Hematopoietic multipotent progenitor cell treated with erythropoietin and hydrocortisone succinate and interleukin-3 and kit ligand, for 4 days (in vitro differentiated cells): ENCODE results near the gene TEX54.
"Not testable (repeated sequence)": the region's sequence is repeated elsewhere in the genome, so short reads cannot be mapped to it uniquely, and the experiment has no call there.

Experiments used
- DNase-seq: peaks from one replicate; pipeline ENCODE4 v3.0.0-alpha.2; 2015

TEX54 gene

DNA sequence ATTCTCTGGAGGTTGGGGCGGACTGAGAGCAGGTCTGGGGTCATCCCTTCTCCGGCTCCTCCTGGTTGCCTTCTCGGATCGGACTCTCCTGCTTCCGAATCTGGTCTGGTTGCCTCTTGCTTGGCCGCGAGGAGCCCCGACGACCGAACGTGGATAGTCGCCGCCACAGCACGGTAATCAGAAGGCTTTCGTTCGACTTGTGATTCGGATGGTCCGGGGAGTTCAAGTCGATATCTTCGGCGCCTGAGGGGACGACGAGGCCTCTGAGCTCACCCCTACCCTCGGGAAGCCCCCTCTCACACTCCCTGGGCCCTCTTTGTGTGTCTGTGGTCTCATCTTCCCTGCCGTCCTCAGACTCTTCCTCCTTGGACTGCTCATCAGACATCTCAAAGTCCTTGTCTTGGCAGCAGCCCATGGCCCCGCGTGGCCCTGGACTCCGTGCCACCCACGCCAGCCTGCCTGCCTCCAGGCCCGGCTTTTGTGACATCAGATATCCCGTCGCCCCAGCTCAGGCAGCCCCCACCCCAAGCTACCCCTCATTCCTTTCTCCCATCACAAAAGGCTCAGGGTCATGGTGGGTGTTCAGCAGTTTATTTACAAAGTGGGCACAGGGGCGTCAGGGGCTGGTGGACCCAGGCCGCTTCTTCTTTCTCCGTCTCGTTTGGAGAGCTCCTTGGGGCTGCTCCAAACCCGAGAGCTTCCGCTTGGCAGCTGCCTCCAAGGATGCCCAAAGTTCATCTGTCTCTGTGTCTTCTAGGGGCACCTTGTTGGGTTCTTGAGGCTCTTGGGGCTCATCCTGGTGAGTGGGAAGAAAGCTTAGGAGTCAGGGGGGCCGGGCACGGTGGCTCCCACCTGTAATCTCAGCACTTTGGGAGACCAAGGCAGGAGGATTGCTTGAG lies at the start of gene TEX54:
Gene TEX54 (minus strand): TSS at position 506 of the 899 bp plus-strand sequence.
- no peak for DNase-seq

DNA sequence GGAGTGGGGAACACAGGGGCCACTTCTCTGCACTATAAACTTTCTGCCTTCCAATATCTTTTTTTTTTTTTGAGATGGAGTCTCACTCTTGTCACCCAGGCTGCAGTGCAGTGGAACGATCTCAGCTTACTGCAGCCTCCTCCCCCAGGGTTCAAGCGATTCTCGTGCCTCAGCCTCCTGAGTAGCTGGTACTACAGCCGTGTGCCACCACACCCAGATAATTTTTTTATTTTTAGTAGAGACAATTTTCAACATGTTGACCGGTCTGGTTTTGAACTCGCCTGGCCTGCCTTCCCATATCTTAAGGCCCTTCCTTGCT lies 49.7 kb upstream of the TEX54 start:
- DNase-seq, result peak; percentile 50

DNA sequence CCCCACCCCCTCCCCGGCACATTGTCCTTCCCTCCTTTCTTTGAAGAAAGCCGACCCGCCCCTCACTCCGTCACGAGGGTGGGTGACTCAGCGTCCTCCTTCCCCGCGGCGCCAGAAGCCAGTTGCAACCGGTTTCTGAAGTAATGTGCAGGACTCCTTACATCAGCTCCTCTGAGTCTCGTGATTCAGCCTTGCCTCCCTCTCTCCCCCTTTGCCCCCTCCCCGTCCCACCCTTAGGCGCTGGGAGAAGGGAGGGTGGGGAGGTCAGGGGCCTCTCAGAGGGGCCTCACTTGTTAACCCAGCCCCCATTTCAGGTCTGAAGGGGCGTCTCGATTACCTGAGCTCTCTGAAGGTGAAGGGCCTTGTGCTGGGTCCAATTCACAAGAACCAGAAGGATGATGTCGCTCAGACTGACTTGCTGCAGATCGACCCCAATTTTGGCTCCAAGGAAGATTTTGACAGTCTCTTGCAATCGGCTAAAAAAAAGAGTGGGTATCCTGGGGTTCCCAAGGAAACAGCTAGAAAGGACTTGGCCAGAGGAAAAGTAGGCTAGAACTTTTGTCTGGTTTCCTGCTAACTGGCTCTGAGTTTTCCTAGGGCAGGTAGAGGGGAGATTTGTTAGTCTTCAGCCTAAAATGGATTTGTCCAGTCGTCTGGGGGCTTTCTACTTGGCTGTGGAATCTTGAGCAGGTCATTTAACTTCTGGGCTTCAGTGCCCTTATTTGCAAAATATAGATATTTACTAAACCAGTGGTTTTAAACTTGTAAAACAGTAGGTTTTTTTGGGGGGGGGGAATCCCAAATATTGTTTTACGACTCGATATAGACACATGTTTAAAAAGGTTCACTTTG lies 49.2 kb upstream of the TEX54 start:
- peak; percentile 99 for DNase-seq

DNA sequence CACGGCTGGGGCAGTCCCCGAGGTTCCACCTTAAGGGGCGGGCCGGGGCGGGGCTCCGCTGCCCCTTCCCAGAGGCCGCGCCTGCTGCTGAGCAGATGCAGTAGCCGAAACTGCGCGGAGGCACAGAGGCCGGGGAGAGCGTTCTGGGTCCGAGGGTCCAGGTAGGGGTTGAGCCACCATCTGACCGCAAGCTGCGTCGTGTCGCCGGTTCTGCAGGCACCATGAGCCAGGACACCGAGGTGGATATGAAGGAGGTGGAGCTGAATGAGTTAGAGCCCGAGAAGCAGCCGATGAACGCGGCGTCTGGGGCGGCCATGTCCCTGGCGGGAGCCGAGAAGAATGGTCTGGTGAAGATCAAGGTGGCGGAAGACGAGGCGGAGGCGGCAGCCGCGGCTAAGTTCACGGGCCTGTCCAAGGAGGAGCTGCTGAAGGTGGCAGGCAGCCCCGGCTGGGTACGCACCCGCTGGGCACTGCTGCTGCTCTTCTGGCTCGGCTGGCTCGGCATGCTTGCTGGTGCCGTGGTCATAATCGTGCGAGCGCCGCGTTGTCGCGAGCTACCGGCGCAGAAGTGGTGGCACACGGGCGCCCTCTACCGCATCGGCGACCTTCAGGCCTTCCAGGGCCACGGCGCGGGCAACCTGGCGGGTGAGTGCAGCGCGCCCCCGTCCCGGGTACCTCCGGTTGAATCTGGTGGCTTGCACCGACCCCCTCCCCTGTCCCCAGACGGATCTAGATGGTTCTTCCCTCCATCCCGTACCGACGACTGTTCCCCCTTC lies 48.4 kb upstream of the TEX54 start, which contains the start of gene SLC3A2:
Gene SLC3A2 (plus strand): TSS at position 94 of the 776 bp plus-strand sequence. CDS start 128 bp downstream, at position 222.
- peak; percentile 97 for DNase-seq

DNA sequence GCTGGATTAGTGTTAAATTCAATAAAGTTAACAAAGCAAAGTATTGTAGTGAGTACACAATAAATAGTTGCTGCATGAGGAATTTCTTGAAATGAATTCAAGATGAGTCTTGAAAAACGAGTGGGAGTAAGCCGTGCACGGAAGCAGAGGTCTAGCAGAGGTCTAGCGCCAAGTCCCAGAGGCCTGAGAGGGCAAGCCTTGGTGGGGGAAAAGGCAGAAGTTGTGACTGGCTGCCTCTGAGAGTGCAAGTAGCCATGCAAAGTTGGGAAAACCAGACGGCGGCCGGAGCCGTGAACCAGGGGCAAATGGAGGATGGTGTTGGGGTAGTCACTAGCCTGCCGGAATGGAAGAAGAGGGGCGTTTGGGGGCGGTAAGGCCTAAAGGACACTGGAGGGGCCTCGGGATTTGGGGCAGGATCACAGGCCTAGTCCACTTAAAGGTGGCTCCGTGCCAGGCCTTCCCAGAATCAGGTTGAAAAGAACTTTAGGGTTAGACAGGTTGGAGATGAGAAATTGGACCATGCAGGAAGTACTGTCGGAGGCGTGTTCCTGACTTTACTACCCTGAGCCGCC lies 47.7 kb upstream of the TEX54 start:
- peak; percentile 77 for DNase-seq

DNA sequence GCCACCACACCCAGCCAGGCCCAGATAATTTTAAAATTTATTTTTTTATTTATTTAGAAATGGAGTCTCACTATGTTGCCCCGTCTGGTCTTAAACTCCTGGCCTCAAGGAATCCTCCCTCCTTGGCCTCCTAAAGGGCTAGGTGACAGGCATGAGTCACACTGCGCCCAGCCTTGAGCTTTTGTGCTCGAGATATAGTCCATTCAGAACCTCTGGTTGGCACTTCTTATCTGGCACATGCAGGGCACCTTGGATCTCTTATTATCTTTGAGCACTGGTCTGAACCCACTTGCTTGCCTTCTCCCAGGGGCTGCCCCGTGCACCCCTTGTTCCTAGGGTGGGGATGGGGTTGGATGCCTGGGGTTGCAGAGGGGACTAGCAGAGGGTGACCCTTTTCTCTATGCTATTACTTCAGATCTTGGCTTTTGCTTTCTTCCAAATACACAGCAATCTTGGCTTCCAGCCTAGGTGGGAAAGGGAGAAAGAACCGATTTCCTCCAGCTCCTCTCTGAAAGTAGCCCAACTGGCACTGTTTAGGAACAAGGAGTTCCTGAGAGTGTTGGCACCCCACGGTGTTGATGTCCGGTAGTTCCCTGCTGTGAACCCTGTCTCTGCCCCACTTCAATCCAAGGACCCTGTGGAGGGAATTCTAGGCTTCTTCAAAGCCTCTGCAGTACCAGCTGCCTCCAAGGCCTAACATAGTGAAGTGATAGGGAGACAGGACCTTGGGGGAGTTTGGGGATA lies 46.8 kb upstream of the TEX54 start:
- peak; percentile 86 for DNase-seq

DNA sequence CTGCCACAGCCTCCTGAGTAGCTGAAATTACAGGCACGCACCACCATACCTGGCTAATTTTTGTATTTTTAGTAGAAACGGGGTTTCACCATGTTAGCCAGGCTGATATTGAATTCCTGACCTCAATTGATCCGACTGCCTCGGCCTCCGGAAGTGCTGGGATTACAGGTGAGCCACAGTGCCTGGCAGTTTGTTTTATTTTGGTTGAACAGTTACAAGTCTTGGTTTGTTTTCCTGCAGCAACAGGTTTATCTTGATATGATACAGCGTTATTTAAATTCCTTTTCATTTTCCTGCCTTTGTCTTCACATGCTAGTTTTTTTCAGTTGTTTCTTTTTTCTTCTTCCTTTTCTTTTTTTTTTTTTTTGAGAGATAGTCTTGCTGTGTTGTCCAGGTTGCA lies 44.1 kb upstream of the TEX54 start:
- no peak for DNase-seq

DNA sequence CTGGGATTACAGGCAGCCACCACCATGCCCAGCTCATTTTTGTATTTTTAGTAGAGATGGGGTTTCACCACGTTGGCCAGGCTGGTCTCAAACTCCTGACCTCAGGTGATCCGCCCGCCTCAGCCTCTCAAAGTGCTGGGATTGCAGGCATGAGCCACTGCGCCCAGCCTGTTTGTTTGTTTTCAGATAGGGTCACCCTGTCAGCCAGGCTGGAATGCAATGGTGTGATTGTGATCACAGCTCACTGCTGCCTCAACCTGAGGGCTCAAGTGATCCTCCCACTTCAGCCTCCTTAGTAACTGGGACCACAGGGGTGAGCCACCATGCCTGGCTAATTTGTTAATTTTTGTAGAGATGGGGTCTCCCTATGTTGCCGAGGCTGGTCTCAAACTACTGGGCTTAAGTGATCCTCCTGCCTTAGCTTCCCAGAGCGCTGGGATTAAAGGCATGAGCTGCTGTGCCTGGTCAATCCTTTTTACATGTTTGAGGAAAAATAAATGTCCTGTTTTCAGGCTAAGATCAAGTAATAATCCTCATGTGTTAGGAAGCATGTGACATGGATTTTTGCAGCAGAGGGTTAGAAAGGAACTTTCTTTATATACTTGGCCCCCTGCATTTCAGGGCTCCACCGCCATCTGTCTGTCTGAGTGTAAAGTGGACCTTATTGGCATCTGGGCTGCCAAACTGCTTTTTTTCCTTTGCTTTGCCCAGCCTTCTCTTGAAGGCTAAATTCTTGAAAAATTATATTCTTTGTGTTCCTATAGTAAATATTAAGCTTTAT lies 43.2 kb upstream of the TEX54 start:
- no peak for DNase-seq

DNA sequence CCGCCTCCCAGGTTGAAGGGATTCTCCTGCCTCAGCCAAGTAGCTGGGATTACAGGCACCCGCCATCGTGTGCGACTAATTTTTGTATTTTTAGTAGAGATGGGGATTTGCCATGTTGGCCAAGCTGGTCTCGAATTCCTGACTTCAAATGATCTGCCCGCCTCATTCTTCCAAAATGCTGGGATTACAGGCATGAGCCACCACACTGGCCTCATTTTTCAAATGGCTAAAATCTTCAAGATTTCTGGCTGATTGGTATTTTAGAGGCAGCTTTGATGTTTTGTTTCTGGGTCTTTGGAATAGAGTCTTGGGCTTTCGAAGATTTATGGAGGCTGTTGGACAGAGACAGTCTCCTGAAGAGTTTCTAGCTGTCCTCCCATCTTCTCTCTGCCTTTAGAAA lies 42.2 kb upstream of the TEX54 start:
- DNase-seq, result no peak

DNA sequence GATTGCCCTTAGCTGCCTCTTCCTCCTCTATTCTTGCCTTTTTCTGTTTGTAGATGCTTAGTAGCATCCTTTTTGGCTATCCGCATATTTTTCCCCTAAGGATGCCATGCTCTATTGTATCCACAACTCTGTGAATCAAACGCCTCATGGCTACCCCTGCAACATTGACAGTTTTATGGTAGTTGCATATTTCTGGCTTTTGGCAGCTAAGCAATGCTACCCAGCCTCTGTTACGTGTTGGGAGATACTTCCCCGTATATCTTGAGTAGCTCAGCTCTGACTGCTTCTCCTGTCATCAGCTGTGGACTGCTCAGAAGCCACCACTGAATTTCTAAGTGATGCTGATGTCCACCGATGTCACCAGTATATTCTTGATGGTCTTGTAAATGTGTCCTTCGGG lies 33.0 kb upstream of the TEX54 start:
- DNase-seq, result no peak

DNA sequence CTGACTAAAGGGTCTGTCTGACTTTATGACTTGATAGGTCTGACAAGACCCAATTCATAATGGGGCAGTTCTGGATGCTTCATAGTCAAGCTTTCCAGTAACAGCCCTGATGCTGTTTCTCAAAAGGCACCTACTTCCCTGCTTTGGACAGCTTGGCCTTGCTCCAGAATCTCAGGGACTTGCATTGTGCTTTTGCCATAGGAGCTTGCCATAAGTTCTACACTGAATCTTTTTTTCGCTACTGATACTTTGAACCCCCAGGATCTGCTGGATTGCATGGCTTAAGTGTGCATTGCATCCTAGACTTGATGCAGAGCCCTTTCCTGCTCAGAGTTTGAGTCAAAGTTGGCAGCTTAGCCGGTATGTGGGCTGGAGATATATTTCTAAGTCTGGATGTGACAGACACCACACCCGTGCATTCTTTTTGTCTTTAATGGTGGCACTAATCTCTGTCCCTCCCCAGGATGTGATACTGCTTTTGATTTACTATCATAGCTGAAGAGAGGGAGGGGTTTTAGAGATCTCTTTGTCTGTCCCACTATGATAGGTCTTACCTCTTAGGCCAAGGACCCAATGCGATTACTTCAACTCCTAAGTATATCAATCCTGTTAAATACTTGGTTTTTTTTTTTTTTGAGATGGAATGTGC lies 31.2 kb upstream of the TEX54 start:
- no peak for DNase-seq

DNA sequence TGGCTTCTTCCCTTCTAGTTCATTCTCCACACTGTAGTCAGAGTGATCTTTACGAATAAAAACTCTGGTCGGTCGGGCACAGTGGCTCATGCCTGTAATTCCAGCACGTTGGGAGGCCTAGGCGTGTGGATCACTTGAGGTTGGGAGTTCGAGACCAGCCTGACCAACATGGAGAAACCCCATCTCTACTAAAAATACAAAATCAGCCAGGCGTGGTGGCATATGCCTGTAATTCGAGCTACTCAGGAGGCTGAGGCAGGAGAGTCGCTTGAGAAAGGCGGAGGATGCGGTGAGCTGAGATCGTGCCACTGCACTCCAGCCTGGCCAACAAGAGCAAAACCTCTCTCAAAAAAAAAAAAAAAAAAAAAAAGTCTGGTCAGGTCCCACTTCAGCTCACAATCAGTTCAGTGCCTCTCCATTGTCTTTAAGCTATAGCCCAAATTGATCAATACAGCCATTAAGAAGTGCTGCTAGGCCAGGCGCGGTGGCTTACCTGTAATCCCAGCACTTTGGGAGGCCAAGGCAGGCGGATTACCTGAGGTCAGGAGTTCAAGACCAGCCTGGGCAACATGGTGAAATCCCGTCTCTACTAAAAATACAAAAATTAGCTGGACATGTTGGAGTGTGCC lies 29.0 kb upstream of the TEX54 start:
- not testable (repeated sequence) for DNase-seq

DNA sequence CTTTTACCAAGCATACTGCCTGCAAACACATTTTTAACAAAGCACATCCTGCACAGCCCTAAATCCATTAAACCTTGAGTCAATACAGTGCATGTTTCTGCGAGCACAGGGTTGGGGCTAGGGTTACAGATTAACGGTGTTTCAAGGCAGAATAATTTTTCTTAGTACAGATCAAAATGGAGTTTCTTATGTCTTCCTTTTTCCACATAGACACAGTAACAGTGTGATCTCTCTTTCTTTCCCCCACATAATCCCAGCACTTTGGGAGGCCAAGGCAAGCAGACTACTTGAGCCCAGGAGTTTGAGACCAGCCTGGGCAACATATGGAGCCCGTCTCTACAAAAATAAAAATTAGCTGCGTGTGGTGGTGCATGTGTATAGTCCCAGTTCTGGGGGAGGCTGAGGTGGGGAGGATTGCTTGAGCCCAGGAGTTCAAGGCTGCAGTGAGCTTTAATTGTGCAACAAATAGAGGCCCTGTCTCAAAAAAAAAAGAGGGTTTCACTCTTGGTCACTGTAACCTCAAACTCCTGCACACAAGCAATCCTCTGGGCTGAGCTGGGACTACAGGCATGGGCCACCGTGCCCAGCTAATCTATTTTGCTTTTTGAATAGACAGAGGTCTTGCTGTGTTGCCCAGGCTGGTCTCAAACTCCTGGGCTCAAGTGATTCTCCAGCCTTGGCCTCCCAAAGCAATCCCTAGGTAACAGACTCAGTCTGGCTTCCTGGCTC lies 28.4 kb upstream of the TEX54 start:
- DNase-seq, result no peak

DNA sequence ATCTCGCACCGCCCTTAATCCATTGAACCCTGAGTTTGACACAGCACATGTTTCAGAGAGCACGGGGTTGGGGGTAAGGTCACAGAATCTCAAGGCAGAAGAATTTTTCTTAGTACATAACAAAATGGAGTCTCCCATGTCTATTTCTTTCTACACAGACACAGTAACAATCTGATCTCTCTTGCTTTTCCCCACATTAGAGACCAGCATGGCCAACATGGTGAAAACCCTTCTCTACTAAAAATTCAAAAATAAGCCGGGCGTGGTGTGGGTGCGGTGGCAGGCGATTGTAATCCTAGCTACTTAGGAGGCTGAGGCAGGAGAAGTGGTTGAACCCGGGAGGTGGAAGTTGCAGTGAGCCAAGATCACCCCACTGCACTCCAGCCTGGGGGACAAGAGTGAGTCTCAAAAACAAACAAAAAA lies 26.7 kb upstream of the TEX54 start:
- peak; percentile 45 for DNase-seq

DNA sequence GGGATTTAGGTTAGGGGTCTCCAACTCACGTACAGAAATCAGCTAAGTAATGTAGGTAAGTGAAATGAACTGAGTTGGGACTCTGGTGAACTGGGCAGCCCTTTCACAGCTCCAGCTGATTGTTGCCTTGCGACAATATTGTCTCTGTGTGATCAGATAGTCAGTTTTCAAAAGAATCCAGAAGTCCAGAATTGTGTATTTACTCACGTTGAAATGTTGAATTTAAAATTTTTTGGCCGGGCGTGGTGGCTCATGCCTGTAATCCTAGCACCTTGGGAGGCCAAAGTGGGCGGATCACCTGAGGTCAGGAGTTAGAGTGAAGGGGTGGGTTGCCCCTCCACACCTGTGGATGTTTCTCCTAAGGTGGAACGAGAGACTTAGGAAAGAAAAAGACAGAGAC lies 25.6 kb upstream of the TEX54 start:
- no peak for DNase-seq

DNA sequence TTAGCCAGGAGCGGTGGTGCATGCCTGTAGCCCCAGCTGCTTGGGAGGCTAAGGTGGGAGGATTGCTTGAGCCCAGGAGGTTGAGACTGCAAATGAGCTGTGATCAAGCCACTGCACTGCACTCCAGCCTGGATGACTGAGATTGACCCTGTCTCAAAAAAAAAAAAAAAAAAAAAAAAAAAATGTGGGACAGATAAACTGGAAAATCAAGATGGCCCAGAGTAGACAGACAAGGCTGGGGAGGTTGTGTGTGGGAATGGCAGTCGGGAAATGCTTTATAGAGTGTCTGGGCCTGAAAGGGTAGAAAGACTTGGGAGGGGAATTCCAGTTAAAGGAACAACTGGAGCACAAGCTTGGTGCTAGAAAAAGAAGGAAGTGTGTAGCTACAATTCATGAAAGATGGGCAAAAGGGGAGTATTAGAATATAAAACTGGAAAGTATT lies 24.9 kb upstream of the TEX54 start:
- DNase-seq, result no peak

DNA sequence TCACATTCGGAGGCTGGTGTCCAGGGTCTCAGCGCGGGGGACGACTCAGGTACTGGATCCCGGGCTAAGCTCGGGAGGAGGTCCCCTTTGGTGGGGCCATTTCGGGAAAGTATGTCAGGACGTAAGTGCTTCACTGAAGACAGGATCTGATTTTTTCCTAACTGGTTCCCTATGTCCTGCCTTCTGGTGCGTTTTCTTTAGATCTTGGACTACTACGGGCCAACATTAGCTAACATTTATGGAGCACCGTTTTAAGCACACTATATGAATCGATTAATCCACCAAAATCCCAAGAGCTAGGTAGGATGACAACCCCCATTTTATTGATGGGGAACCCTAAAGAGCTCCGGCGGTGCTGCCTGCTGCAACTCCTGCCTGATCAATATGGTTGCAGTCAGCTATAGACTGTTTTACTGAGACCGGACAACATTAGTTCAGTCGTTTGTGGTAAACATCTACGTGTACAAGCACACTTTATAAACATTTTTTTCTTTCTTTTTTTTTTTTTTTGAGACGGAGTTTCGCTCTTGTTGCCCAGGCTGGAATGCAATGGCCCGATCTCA lies 23.8 kb upstream of the TEX54 start:
- DNase-seq, result peak; percentile 50

DNA sequence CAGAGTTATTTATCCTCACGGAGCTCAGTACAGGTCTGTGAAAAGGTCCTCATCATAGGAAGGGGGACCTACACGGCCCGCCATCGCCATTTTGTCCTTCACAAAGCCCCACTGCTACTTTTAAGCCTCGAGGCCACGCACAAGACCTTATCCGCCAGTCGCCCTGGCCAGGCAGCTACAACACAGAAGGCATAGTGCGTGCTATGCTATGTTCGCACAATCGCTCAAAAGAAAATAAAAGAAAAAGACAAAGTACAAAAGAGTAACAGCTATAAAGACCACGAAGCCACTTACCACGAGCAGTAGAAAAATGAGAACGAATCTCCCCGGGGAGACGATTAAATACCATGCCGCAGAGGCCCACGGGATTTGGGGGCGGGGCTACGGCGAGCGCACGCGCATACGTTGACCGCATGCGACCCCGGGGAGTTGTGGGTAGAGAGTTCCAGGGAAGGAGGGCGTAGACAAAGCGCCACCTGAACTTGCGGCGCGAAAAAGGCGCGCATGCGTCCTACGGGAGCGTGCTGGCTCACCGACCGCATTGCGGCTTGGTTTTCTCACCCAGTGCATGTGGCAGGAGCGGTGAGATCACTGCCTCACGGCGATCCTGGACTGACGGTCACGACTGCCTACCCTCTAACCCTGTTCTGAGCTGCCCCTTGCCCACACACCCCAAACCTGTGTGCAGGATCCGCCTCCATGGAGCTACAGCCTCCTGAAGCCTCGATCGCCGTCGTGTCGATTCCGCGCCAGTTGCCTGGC lies 23.1 kb upstream of the TEX54 start:
- peak; percentile 99 for DNase-seq
